T-helper 17 cell (primary cell): ENCODE data around the gene DNASE2. TPM values are rescaled to one million over a fixed set of nuclear protein-coding genes. Genes with fewer than 3 reads are reported as not detected.
A peak's percentile ranks its signal among the peaks of the same experiment; 100 is the strongest.

Experiments
- ATAC-seq: fragments of 150-1000 bp; cut with Tn5 transposase; 2 replicates; pipeline ENCODE4 v1.10.0; 2021; ENCODE audit warnings: mild to moderate bottlenecking, moderate library complexity
- DNase-seq, 3 donors: peaks; one replicate each; pipeline versions ENCODE4 v3.0.0 to v3.0.0-alpha.2; 2020 to 2021
- H3K9me3 ChIP-seq: one replicate; pipeline ENCODE4 v1.7.0; 2013; ENCODE audit warnings: low read length, mild to moderate bottlenecking; ENCODE audit not compliant: control insufficient read depth, poor library complexity, severe bottlenecking
- H3K27ac Mint-ChIP-seq: one replicate; pipeline ENCODE4 v1.8.0; 2022; ENCODE audit warnings: mild to moderate bottlenecking, moderate library complexity, mixed read lengths
- H3K27me3 Mint-ChIP-seq: one replicate; pipeline ENCODE4 v1.8.0; 2022; ENCODE audit warnings: mixed read lengths
- H3K36me3 Mint-ChIP-seq: one replicate; pipeline ENCODE4 v1.8.0; 2022; ENCODE audit warnings: low read depth, mixed read lengths
- H3K4me1 Mint-ChIP-seq: one replicate; pipeline ENCODE4 v1.8.0; 2022; ENCODE audit warnings: mild to moderate bottlenecking, mixed read lengths
- H3K4me3 Mint-ChIP-seq: one replicate; pipeline ENCODE4 v1.8.0; 2022; ENCODE audit warnings: mild to moderate bottlenecking, moderate library complexity, mixed read lengths
- total RNA-seq, 4 donors: library from RNA in 2 of 4; stranded (reverse) in 2 of 4; gene quantifications; one replicate each; pipeline ENCODE4 v1.2.3 and lab custom pipeline; 2022 to 2026

DNASE2 gene
- total RNA-seq, 2 donors from 2014 or later = 17.8 to 19.8 TPM

DNA sequence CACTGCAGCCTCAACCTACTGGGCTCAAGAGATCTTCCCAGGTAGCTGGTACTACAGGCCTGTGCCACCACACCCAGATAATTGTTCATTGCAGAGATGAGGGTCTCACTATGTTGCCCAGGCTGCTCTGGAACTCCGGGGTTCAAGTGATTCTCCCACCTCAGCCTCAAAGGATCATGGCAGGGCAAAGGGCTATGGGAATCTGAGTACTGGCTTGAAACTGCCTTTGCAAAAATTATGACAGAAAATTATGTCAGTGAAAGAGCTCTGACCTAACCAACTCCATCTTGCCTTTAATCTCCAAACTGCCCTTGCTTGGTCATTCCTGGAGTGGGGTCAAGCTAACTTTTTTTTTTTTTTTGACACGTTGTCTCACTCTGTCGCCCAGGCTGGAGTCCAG lies 1.3 kb upstream of the DNASE2 start:
- no peaks in the 10 kb centered on the region for H3K9me3 ChIP-seq
- peak overlapping the region; percentile 92 for H3K4me3 Mint-ChIP-seq
- peaks cover 27% of the 10 kb centered on the region for H3K4me1 Mint-ChIP-seq
- H3K27me3 Mint-ChIP-seq = no peaks in the 10 kb centered on the region
- ATAC-seq (no peak), DNase-seq (no peak)
- peaks cover 2% of the 10 kb centered on the region for H3K36me3 Mint-ChIP-seq
- H3K27ac Mint-ChIP-seq = peak overlapping the region; percentile 90

DNA sequence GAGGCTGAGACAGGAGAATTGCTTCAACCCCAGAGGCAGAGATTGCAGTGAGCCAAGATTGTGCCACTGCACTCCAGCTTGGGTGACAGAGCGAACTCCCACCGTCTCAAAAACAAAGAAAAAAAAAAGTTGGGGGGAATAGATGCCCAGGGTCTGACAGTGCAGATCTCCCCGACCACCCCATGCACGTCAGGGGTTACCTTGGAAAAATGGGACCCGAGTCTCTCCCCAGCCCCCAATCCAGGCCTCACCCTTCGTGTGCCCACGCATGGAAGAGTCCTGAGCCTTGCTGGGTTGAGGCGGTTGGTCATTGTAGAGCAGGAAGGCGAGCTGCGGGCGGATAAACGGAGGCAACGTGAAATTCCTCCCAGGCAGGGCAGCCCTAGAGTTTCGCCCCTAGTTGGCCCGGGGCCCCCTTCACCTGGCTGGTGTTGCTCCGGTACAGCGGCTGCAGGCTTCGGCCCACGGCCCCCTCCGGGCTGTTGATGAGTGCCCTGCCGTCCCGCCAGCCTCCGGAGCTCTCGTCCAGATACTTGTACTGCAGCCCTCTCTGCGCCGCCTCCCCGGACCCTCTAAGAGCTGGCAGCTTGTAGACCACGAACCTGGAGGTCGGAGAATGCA lies 588 bp downstream of the DNASE2 start:
- no peaks in the 10 kb centered on the region for H3K9me3 ChIP-seq
- H3K36me3 Mint-ChIP-seq = peaks cover 2% of the 10 kb centered on the region

DNA sequence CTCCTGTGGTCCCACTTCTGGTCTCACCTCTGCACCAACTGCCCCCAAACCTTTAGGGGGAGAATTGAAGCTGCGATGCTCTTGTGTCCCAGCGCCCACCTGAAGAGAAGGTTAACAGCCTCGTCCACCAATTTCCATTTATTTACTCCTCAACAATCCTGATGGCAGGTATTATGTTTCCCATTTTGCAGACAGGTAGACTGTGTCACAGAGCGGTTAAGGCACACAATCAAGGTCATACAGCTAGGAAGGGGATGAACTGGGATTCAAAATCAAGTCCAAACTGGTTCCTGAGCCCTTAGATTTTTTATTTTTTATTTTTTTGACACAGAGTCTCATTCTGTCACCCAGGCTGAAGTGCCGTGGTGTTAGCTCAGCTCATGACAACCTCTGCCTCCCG lies 6.2 kb downstream of the DNASE2 start:
- ATAC-seq (no peak), DNase-seq (no peak)
- H3K27ac Mint-ChIP-seq = no peak overlapping the region
- H3K4me3 Mint-ChIP-seq = no peak overlapping the region
- no peaks in the 10 kb centered on the region for H3K9me3 ChIP-seq
- peaks cover 10% of the 10 kb centered on the region for H3K36me3 Mint-ChIP-seq
- H3K27me3 Mint-ChIP-seq = no peaks in the 10 kb centered on the region
- peaks cover 6% of the 10 kb centered on the region for H3K4me1 Mint-ChIP-seq

More for the DNA sequence above, 588 bp downstream of the DNASE2 start:
- ATAC-seq = peak; percentile 1
- Mint-ChIP-seq H3K27me3 (no peaks in the 10 kb centered on the region), H3K4me1 (peaks cover 22% of the 10 kb centered on the region), H3K4me3 (peak overlapping the region; percentile 92), H3K27ac (peak overlapping the region; percentile 90)
- DNase-seq = no peak

DNA sequence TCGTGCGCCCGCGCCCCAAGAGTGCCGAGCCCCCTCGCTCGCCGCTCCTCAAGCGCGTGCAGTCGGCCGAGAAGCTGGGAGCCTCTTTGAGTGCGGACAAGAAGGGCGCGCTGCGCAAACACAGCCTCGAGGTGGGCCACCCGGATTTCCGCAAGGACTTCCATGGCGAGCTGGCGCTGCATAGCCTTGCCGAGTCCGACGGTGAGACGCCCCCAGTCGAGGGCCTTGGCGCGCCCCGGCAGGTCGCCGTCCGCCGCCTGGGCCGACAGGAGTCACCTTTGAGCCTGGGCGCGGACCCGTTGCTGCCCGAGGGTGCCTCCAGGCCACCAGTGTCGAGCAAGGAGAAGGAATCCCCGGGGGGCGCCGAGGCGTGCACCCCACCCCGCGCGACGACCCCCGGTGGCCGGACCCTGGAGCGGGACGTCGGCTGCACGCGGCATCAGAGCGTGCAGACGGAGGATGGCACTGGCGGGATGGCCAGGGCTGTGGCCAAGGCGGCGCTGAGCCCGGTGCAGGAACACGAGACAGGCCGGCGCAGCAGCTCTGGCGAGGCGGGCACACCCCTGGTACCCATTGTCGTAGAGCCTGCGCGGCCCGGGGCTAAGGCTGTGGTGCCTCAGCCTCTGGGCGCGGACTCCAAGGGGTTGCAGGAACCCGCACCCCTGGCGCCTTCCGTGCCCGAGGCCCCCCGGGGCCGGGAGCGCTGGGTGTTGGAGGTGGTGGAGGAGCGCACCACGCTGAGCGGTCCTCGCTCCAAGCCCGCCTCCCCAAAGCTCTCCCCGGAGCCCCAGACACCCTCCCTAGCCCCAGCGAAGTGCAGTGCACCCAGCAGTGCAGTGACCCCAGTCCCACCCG lies 7.1 kb downstream of the DNASE2 start:
- DNase-seq (no peak), ATAC-seq (no peak)
- H3K9me3 ChIP-seq = no peaks in the 10 kb centered on the region
- Mint-ChIP-seq H3K27me3 (no peaks in the 10 kb centered on the region), H3K36me3 (peaks cover 10% of the 10 kb centered on the region), H3K4me1 (peaks cover 2% of the 10 kb centered on the region), H3K27ac (no peak overlapping the region), H3K4me3 (no peak overlapping the region)

DNA sequence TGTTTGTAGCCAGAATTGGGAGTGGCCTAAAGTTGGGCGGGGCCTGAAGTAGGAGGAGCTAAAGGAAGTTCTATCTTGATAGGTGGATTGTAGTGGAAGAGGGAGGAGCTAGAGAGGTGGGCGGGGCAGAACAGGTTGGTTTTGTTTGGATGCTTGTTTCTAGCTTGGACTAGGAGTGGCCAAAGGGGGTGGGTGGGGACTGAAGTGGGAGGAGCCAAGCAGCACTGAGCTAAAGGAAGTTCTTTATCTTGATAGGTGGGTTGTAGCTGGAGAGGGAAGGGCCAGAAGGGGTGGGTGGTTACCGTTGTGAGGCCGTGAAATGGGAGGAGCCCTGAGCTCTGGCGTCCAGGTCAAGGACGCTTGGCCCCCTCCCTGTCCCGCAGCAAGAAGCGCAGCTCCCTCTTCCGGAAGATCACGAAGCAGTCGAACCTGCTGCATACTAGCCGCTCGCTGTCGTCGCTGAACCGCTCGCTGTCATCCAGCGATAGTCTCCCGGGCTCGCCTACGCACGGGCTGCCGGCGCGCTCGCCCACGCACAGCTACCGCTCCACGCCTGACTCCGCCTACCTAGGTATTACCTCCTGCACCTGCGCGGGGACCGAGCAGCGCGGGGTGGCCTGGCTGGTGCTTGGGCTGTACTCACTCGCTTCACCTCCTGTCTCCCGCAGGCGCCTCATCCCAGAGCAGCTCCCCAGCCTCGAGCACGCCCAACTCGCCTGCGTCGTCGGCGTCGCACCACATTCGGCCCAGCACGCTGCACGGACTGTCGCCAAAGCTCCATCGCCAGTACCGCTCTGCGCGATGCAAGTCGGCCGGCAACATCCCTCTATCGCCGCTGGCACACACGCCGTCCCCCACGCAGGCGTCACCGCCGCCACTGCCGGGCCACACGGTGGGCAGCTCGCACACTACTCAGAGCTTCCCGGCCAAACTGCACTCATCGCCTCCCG lies 8.0 kb downstream of the DNASE2 start:
- ATAC-seq = peak; percentile 84
- no peaks in the 10 kb centered on the region for H3K9me3 ChIP-seq
- Mint-ChIP-seq H3K27me3 (no peaks in the 10 kb centered on the region), H3K4me1 (peaks cover 2% of the 10 kb centered on the region), H3K4me3 (no peak overlapping the region), H3K36me3 (peaks cover 10% of the 10 kb centered on the region), H3K27ac (no peak overlapping the region)
- DNase-seq = peak; percentile 33 to 58 (median 48)

DNA sequence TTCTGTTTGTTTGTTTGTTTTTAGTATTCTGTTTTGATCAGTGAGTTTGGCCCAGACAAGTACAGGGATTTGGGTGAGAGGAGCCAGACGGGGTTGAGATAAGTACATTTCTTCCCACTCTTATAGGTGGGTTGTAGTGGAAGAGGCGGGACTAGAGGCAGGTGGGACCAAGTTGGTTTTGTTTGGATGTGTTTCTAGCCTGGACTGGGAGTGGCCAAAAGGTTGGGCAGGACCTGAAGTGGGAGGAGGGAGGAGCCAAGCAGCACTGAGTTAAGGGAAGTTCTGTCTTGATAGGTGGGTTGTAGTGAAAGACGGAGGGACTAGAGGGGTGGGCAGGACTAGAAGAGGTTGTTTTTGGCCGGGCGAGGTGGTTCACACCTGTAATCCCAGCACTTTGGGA lies 9.0 kb downstream of the DNASE2 start:
- ATAC-seq (no peak), DNase-seq (no peak)
- H3K36me3 Mint-ChIP-seq = peaks cover 10% of the 10 kb centered on the region
- H3K4me1 Mint-ChIP-seq = peaks cover 3% of the 10 kb centered on the region
- H3K4me3 Mint-ChIP-seq = no peak overlapping the region
- H3K9me3 ChIP-seq = no peaks in the 10 kb centered on the region
- no peak overlapping the region for H3K27ac Mint-ChIP-seq
- peaks cover 1% of the 10 kb centered on the region for H3K27me3 Mint-ChIP-seq

DNA sequence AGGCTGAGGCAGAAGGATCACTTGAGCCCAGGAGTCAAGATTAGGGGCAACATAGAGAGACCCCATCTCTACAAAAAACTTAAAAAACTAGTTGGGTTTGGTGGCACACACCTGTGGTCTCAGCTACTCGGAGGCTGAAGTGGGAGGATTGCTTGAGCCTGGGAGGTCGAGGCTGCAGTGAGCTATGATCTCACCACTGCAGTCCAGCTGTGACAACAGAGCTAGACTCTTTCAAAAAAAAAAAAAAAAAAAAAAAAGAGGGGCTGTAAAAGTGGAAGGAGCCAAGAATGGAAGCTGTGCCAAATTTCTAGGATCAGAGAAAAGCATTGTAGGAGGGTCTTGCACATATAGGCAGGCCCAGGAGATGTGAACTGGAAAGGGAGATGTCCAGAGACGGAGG lies 9.6 kb downstream of the DNASE2 start:
- ATAC-seq (no peak), DNase-seq (no peak)
- Mint-ChIP-seq H3K27ac (no peak overlapping the region), H3K27me3 (peaks cover 7% of the 10 kb centered on the region), H3K4me3 (peak overlapping the region; percentile 12), H3K4me1 (peaks cover 7% of the 10 kb centered on the region), H3K36me3 (peaks cover 10% of the 10 kb centered on the region)
- no peaks in the 10 kb centered on the region for H3K9me3 ChIP-seq

DNA sequence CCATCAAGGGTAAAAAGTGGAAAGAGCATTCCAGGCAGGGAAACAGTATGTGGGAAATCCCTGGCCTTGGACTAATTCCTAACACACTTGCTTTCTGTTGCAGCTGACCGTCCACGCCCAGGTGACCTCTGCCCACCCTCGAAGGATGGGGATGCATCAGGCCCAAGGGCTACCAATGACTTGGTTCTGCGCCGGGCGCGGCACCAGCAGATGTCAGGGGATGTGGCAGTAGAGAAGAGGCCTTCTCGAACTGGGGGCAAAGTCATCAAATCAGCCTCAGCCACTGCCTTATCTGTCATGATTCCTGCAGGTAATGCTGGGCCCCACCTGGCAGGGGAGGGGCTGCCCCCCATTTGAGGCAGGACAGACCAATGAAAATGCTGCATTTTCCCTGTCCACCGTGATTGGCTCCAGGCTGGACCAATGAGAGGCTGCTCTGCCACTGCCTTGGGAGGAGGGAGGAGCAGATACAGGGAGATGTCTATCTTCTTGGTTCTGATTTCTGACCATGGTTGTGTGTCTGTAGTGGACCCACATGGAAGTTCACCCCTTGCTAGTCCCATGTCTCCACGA lies 12.6 kb downstream of the DNASE2 start:
- Mint-ChIP-seq H3K27me3 (peaks cover 13% of the 10 kb centered on the region), H3K27ac (peak overlapping the region; percentile 34), H3K4me3 (peak overlapping the region; percentile 57), H3K36me3 (peaks cover 4% of the 10 kb centered on the region), H3K4me1 (peaks cover 7% of the 10 kb centered on the region)
- DNase-seq = no peak
- no peaks in the 10 kb centered on the region for H3K9me3 ChIP-seq
- ATAC-seq = no peak

DNA sequence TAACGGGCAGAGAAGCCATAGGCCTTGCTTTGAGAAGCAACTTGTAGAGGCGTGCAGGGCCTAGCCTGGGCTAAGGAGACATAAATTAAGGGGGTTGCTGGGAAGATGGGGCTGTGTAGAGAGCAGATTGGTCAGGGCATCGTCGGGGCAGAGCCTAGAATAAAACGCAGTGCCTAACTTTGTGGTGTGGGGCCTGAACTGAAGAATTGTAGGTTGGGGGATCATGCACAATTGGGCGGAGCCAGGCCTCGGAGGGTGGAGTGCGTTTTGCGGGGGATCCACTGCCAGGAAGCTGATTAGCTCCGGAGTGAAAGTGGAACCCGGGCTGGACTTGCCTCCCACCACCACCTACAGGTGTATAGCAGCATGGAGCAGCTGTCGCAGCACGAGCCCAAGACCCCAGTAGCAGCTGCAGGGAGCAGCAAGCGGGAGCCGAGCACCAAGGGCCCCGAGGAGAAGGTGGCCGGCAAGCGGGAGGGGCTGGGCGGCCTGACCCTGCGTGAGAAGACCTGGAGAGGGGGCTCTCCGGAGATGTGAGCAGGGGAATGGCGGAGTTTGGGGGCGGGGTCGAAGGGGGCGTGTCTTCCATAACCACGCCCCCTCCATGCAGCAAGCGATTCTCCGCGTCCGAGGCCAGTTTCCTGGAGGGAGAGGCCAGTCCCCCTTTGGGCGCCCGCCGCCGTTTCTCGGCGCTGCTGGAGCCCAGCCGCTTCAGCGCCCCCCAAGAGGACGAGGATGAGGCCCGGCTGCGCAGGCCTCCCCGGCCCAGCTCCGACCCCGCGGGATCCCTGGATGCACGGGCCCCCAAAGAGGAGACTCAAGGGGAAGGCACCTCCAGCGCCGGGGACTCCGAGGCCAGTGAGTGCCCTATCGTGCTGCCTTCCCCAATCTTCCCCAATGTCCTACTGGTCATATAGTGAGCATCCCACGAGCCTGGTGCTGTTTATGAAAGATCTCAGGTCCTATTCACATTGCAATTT lies 13.8 kb downstream of the DNASE2 start:
- peaks cover 7% of the 10 kb centered on the region for H3K4me1 Mint-ChIP-seq
- peak; percentile 73 for ATAC-seq

DNA sequence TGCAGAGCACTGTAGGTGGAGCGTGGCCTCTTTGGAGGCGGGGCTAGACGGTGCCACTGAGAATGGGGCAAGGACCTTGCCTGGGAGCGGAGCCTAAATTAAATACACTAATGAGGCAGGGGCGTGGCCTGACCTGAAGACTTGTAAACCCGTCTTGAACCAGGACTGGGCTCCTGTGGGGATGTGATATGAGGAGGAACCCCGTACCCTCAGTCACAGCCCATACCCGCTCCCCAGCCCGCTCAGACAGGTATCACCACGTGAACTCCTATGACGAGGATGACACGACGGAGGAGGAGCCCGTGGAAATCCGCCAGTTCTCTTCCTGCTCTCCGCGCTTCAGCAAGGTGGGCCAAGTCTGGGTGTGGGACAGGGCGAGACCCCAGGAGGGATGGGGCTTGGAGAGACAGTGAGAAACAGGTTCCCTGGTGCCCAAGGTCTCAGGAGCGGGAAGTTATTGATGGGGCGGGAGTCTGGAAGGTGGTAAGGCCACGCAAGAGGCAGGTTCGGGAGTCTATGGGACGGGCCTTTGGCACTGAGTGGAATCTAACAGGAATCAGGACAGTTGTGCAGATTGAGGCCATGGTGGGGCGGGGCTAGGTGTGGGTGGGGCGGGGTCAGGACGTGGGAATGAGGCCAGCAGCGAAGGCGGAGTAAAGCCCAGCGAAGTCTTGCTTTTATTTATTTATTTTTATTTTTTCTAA lies 14.7 kb downstream of the DNASE2 start:
- H3K9me3 ChIP-seq = no peaks in the 10 kb centered on the region
- Mint-ChIP-seq H3K4me3 (peak overlapping the region; percentile 77), H3K4me1 (peaks cover 7% of the 10 kb centered on the region), H3K36me3 (no peaks in the 10 kb centered on the region), H3K27ac (no peak overlapping the region), H3K27me3 (peaks cover 13% of the 10 kb centered on the region)
- ATAC-seq (no peak), DNase-seq (no peak)

More for the DNA sequence above, 13.8 kb downstream of the DNASE2 start:
- Mint-ChIP-seq H3K27ac (peak overlapping the region; percentile 34), H3K27me3 (peaks cover 13% of the 10 kb centered on the region), H3K4me3 (peak overlapping the region; percentile 77), H3K36me3 (peaks cover 4% of the 10 kb centered on the region)
- peak; percentile 34 to 54 (median 54) for DNase-seq
- H3K9me3 ChIP-seq = no peaks in the 10 kb centered on the region

DNA sequence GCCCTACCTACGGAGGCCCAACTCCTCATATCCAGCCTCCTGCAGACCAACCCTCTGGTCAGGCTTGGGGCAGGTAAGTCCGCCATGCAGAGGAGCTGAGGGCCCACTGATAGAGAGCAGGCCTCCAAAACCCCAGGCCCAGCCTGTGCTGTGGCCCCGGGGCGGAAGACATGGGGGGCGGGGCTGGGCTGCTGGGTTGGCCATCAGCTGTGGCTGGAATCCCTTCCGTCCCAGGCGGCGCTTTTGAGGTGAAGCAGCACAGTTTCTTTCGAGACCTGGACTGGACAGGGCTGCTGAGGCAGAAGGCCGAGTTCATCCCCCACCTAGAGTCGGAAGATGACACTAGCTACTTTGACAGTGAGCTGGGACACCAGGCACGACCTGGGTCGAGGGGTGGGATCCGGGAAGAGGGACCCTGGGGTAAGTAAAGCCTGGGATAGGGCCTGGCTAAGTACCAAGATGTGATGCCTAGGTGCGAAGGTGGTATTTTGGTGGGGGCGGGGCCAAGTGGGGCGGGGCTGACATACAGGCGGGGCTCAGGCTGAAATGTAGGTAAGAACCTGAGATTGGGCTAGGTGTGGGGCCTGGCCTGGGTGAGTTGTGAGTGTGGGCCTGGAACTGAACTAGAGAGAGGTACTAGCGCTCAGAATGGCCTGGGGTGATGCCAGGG lies 15.4 kb downstream of the DNASE2 start:
- no peaks in the 10 kb centered on the region for H3K36me3 Mint-ChIP-seq
- H3K27me3 Mint-ChIP-seq = peaks cover 13% of the 10 kb centered on the region
- ATAC-seq = no peak
- H3K4me3 Mint-ChIP-seq = peak overlapping the region; percentile 64
- no peak for DNase-seq
- H3K27ac Mint-ChIP-seq = no peak overlapping the region
- peaks cover 5% of the 10 kb centered on the region for H3K4me1 Mint-ChIP-seq
- H3K9me3 ChIP-seq = no peaks in the 10 kb centered on the region
